ENCODE measurements around the gene SLC26A1. TPM values are rescaled to one million over a fixed set of nuclear protein-coding genes. Genes with fewer than 3 reads are reported as not detected.
A peak's percentile ranks its signal among the peaks of the same experiment; 100 is the strongest.

The SLC26A1 gene
- total RNA-seq, 1 experiment from 2014 or later, result 0.09 TPM

GRCh38 chr4:1004071-1004418 is 10.8 kb upstream of the SLC26A1 start:
- no peak overlapping the region for H2BK5ac ChIP-seq (ENCODE audit: insufficient read length, low read length)
- peaks cover 12% of the 10 kb centered on the region for H3K23me2 ChIP-seq (ENCODE audit: insufficient read length, low read depth, low read length, poor library complexity, severe bottlenecking)
- no peak overlapping the region for H3K56ac ChIP-seq (ENCODE audit: insufficient read length, low read depth, low read length)
- no peak overlapping the region for H4K8ac ChIP-seq (replicated peaks; ENCODE audit: insufficient read length, low read depth, low read length)
- H3K27ac Mint-ChIP-seq, result no peak overlapping the region
- no peak overlapping the region for H3K9ac ChIP-seq (ENCODE audit: extremely low read depth, insufficient read length, low read length)
- H3K79me2 ChIP-seq (ENCODE audit: insufficient read depth, low read length), result no peaks in the 10 kb centered on the region
- H3K9me3 ChIP-seq (ENCODE audit: control insufficient read depth, low read depth, low read length), result no peaks in the 10 kb centered on the region
- no peak overlapping the region for H2AK5ac ChIP-seq (ENCODE audit: insufficient read length, low read length)
- H4K20me1 ChIP-seq (ENCODE audit: control insufficient read depth, insufficient read depth, insufficient read length), result no peaks in the 10 kb centered on the region
- no peak overlapping the region for H3K27ac ChIP-seq (ENCODE audit: insufficient read length, low read depth, low read length)
- peaks cover 37% of the 10 kb centered on the region; the same call in 1 of the 2 replicates for H3K27me3 ChIP-seq (ENCODE audit: insufficient read depth, low read length)
- H3K36me3 Mint-ChIP-seq (ENCODE audit: insufficient read depth in 1 of 3, low read depth in 3 of 3), result no peaks in the 10 kb centered on the region
- no peak overlapping the region for H3K14ac ChIP-seq (ENCODE audit: insufficient read depth, low read length)
- no peak overlapping the region for H3K4ac ChIP-seq (ENCODE audit: low read depth, low read length)
- no peak overlapping the region for H2BK120ac ChIP-seq (ENCODE audit: low read depth, low read length, poor library complexity, severe bottlenecking)
- peaks cover 85% of the 10 kb centered on the region for H3K27me3 Mint-ChIP-seq (ENCODE audit: low read depth)
- H2BK12ac ChIP-seq (ENCODE audit: insufficient read length, low read depth, low read length), result no peak overlapping the region
- H2AFZ ChIP-seq (ENCODE audit: low read length), result no peak overlapping the region
- H3K4me3 Mint-ChIP-seq, result peak overlapping the region; percentile 33 to 44; a peak in 2 of 5 replicates
- no peak overlapping the region for H3K4me2 ChIP-seq (ENCODE audit: insufficient read depth, insufficient read length, low read length)
- no peak for DNase-seq
- H2BK20ac ChIP-seq (ENCODE audit: low read depth, low read length, poor library complexity, severe bottlenecking), result no peak overlapping the region
- no peak overlapping the region for H2BK15ac ChIP-seq (ENCODE audit: low read depth, low read length)
- H3T11ph ChIP-seq (ENCODE audit: low read length), result no peak overlapping the region
- WGBS (ENCODE audit: extremely low coverage, insufficient read length, low lambda C conversion rate), result no CpG with 5 or more reads among the region's 13 CpGs
- no peaks in the 10 kb centered on the region for H3K79me1 ChIP-seq (ENCODE audit: insufficient read depth, low read depth, low read length, poor library complexity, severe bottlenecking)
- H3K18ac ChIP-seq (ENCODE audit: insufficient read length, low read depth, low read length), result no peak overlapping the region
- no peak overlapping the region for H4K5ac ChIP-seq (ENCODE audit: insufficient read length, low read depth, low read length)
- H3K9me3 Mint-ChIP-seq, result peaks cover 3 to 13% of the 10 kb centered on the region in 2 experiments; a peak in 4 of 5 replicates
- no peak overlapping the region for H3K23ac ChIP-seq (ENCODE audit: insufficient read length, low read depth, low read length)
- TF ChIP-seq CTCF (conservative IDR thresholded peaks at IDR 0.05), result no peak
- no peaks in the 10 kb centered on the region for H3K4me1 ChIP-seq (ENCODE audit: insufficient read depth, low read length)
- H3K4me1 Mint-ChIP-seq, result peaks cover 7 to 8% of the 10 kb centered on the region in 2 experiments
- no peak overlapping the region for H4K91ac ChIP-seq (ENCODE audit: insufficient read length, low read depth, low read length)

All from H9 (cell line).